ENCODE data around the gene MCM9. TPM values are rescaled to one million over a fixed set of nuclear protein-coding genes. Genes with fewer than 3 reads are reported as not detected.

MCM9 gene
- total RNA-seq, 1 donor from 2014 or later = 17.6 TPM

- Mint-ChIP-seq H3K4me1 (peaks cover 6% of the 10 kb centered on the region), H3K36me3 (no peaks in the 10 kb centered on the region), H3K27me3 (ENCODE audit: low read depth) (no peaks in the 10 kb centered on the region), H3K9me3 (no peaks in the 10 kb centered on the region), H3K27ac (no peak overlapping the region), H3K4me3 (no peak overlapping the region)
- TF ChIP-seq CTCF (IDR thresholded peaks at IDR 0.05; ENCODE audit: unreplicated experiment) = no peak
- no peak for DNase-seq (ENCODE audit: low spot score in 2 of 2, unreplicated experiment in 2 of 2)
Observed at GRCh38 chr6:118965371-118965770, 30.4 kb upstream of the MCM9 start.

DNA sequence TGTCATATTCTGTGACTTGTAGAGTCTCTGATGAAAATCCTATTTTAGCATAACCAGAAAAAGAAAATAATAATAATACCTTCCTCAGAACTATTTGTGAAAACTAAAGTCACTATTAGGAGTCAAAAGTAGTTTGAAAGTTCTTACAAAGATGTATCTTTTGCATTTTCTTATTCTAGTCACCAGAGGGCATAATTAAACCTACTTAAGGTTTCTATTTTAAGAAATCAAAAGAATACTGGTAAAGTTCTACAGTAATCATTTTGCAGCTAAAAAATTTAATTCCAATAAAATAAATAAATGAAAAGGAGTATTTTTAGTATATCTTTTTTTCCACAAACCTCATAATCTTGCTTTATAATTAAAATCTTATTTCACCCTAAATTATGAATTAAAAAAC lies 28.0 kb upstream of the MCM9 start:
- no peak overlapping the region for H3K4me3 Mint-ChIP-seq
- DNase-seq (ENCODE audit: low spot score in 2 of 2, unreplicated experiment in 2 of 2) = no peak
- H3K9me3 Mint-ChIP-seq = no peaks in the 10 kb centered on the region
- H3K27ac Mint-ChIP-seq = no peak overlapping the region
- no peaks in the 10 kb centered on the region for H3K27me3 Mint-ChIP-seq (ENCODE audit: low read depth)
- TF ChIP-seq CTCF (IDR thresholded peaks at IDR 0.05; ENCODE audit: unreplicated experiment) = no peak
- no peaks in the 10 kb centered on the region for H3K36me3 Mint-ChIP-seq
- peaks cover 6% of the 10 kb centered on the region for H3K4me1 Mint-ChIP-seq

GRCh38 chr6:118959903-118960302 lies 24.9 kb upstream of the MCM9 start:
- Mint-ChIP-seq H3K4me1 (peaks cover 6% of the 10 kb centered on the region), H3K27me3 (ENCODE audit: low read depth) (no peaks in the 10 kb centered on the region), H3K36me3 (no peaks in the 10 kb centered on the region), H3K4me3 (no peak overlapping the region), H3K9me3 (no peaks in the 10 kb centered on the region), H3K27ac (no peak overlapping the region)
- DNase-seq (ENCODE audit: low spot score in 2 of 2, unreplicated experiment in 2 of 2) = no peak
- TF ChIP-seq CTCF (IDR thresholded peaks at IDR 0.05; ENCODE audit: unreplicated experiment) = no peak

GRCh38 chr6:118953391-118953790 lies 18.4 kb upstream of the MCM9 start:
- no peak for DNase-seq (ENCODE audit: low spot score in 2 of 2, unreplicated experiment in 2 of 2)
- Mint-ChIP-seq H3K4me1 (no peaks in the 10 kb centered on the region), H3K4me3 (no peak overlapping the region), H3K27ac (no peak overlapping the region), H3K9me3 (peaks cover 27% of the 10 kb centered on the region), H3K36me3 (peaks cover 7% of the 10 kb centered on the region), H3K27me3 (ENCODE audit: low read depth) (no peaks in the 10 kb centered on the region)
- no peak for TF ChIP-seq CTCF (IDR thresholded peaks at IDR 0.05; ENCODE audit: unreplicated experiment)

- H3K27me3 Mint-ChIP-seq (ENCODE audit: low read depth) = no peaks in the 10 kb centered on the region
- no peaks in the 10 kb centered on the region for H3K4me1 Mint-ChIP-seq
- no peak overlapping the region for H3K27ac Mint-ChIP-seq
- no peak overlapping the region for H3K4me3 Mint-ChIP-seq
- H3K9me3 Mint-ChIP-seq = peaks cover 27% of the 10 kb centered on the region
- no peak for TF ChIP-seq CTCF (IDR thresholded peaks at IDR 0.05; ENCODE audit: unreplicated experiment)
- no peak for DNase-seq (ENCODE audit: low spot score in 2 of 2, unreplicated experiment in 2 of 2)
- peaks cover 7% of the 10 kb centered on the region for H3K36me3 Mint-ChIP-seq
Observed at GRCh38 chr6:118952683-118953082, 17.7 kb upstream of the MCM9 start.

DNA sequence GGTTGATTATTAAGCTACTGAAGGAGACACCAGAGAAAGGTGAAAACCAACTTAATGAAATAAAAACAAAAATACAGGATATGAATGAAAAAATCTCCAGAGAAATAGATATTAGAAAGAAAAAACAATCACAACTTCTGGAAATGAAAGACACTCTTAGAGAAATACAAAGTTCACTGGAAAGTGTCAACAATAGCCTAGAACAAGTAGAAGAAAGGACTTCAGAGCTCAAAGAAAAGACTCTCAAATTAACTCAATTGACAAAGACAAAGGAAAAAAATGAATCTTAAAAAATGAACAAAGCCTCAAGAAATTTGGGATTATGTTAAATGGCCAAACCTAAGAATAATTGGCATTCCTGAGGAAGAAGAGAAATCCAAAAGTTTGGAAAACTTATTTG lies 10.3 kb upstream of the MCM9 start:
- DNase-seq (ENCODE audit: low spot score in 2 of 2, unreplicated experiment in 2 of 2) = no peak
- Mint-ChIP-seq H3K9me3 (peaks cover 71% of the 10 kb centered on the region), H3K27ac (no peak overlapping the region), H3K4me1 (no peaks in the 10 kb centered on the region), H3K4me3 (no peak overlapping the region), H3K36me3 (peaks cover 40% of the 10 kb centered on the region), H3K27me3 (ENCODE audit: low read depth) (no peaks in the 10 kb centered on the region)
- no peak for TF ChIP-seq CTCF (IDR thresholded peaks at IDR 0.05; ENCODE audit: unreplicated experiment)
